ENCODE measurements around the gene CENPQ. TPM values are rescaled to one million over a fixed set of nuclear protein-coding genes. Genes with fewer than 3 reads are reported as not detected.

Gene CENPQ
- total and polyA plus RNA-seq, 2 of the 8 experiments (the other 6 are each of a cell fraction or from before 2014, with no cell fraction given), result 9.4 to 19.6 TPM

DNA sequence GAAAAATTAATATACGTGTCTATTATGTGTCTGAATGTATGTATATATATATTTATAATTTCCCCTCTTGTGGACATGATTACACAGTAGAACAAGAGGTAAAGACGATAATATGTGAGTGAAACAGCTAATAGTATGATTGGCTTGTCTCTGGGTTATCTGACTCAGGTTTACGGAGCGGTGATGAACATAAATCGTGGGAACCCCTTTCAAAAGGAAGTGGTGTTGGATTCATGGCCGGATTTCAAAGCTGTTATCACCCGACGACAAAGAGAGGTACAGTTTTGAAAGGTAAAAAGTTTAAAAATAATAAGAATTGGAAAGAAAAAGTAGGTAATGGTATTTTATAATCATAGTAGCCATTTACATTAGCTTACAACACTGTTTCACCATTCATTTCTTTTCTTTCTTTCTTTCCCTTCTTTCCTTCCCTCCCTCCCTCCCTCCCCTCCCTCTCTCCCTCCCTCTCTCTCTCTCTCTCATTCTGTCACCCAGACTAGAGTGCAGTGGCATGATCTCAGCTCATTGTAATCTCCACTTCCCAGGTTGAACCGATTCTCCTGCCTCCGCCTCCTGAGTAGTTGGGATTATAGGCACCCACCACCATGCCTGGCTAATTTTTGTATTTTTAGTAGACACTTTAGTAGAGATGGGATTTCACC lies 52.4 kb downstream of the CENPQ start:
- FAIRE-seq (no peak), DNase-seq (ENCODE audit: low read depth in 1 of 2, low spot score in 2 of 2) (no peak)
- no peaks in the 10 kb centered on the region for H3K79me2 ChIP-seq (ENCODE audit: control insufficient read depth in 1 of 2, insufficient read depth in 2 of 2, low read length in 2 of 2)
- H3K56ac ChIP-seq (replicated peaks; ENCODE audit: insufficient read length, low read depth, low read length), result no peak overlapping the region
- ChIA-PET POLR2A (ENCODE audit: partially characterized antibody) (no interaction called here), CTCF (ENCODE audit: partially characterized antibody) (interaction anchor here (1.4 to 3.1 kb wide), 2 partner anchors 14 to 16 kb away, joined by 3 to 14 read pairs; no protein-coding TSS in a partner anchor)
- TF ChIP-seq CBX8 (IDR thresholded peaks at IDR 0.05; ENCODE audit: borderline replicate concordance, low read depth, low read length), result no peak
- TF ChIP-seq BACH1 (IDR thresholded peaks at IDR 0.05; ENCODE audit: low read length), result no peak
- TF ChIP-seq KDM1A (IDR thresholded peaks at IDR 0.05; ENCODE audit: borderline replicate concordance, low read length), result no peak
- no peak for TF ChIP-seq NANOG (IDR thresholded peaks at IDR 0.05; ENCODE audit: insufficient read depth, low read depth, low read length, poor library complexity, severe bottlenecking)
- TF ChIP-seq, protein P1, sequence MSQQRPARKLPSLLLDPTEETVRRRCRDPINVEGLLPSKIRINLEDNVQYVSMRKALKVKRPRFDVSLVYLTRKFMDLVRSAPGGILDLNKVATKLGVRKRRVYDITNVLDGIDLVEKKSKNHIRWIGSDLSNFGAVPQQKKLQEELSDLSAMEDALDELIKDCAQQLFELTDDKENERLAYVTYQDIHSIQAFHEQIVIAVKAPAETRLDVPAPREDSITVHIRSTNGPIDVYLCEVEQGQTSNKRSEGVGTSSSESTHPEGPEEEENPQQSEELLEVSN (IDR thresholded peaks at IDR 0.05), result no peak
- TF ChIP-seq SP4 (IDR thresholded peaks at IDR 0.05; ENCODE audit: low read length), result no peak
- no peak for TF ChIP-seq RBBP5 (IDR thresholded peaks at IDR 0.05; ENCODE audit: borderline replicate concordance, low read depth, low read length)
- no peak overlapping the region for H2BK5ac ChIP-seq (ENCODE audit: low read depth, low read length)
- no peak overlapping the region for H3K14ac ChIP-seq (ENCODE audit: insufficient read length)
- H4K8ac ChIP-seq (ENCODE audit: extremely low read depth, insufficient read depth, low read length), result no peak overlapping the region
- no peaks in the 10 kb centered on the region for H3K27me3 ChIP-seq (replicated peaks in 1 of 4; ENCODE audit: control insufficient read depth in 3 of 4, extremely low read depth in 1 of 4, insufficient read depth in 3 of 4, low read length in 3 of 4)
- no peaks in the 10 kb centered on the region for H3K79me1 ChIP-seq (ENCODE audit: low read depth, low read length)
- H2BK15ac ChIP-seq (ENCODE audit: low read length), result no peak overlapping the region
- H2AK5ac ChIP-seq (ENCODE audit: low read depth, low read length), result no peak overlapping the region
- no peak overlapping the region for H4K5ac ChIP-seq (ENCODE audit: insufficient read length, low read depth, low read length)
- H4K91ac ChIP-seq (replicated peaks; ENCODE audit: insufficient read length, low read length), result no peak overlapping the region
- H2BK20ac ChIP-seq (ENCODE audit: low read length), result no peak overlapping the region
- WGBS, 2 experiments (ENCODE audit: extremely low coverage in 1 of 2, insufficient coverage in 1 of 2, insufficient read length in 1 of 2, insufficient replicate concordance in 2 of 2, low coverage in 1 of 2, low lambda C conversion rate in 2 of 2, missing lambda C conversion rate in 1 of 2), result 93% methylated on average over 10 of the region's 10 CpGs; no CpG with 5 or more reads in 1 of the 2 experiments
- peaks cover 0 to 2% (median under 1%) of the 10 kb centered on the region in 4 experiments; a peak in 2 of 7 replicates for H3K4me1 ChIP-seq (replicated peaks in 1 of 4; ENCODE audit: control insufficient read depth in 3 of 4, insufficient read depth in 4 of 4, low read length in 3 of 4)
- H3K23ac ChIP-seq (ENCODE audit: insufficient read length), result no peak overlapping the region
- H4K20me1 ChIP-seq (replicated peaks in 1 of 2; ENCODE audit: control insufficient read depth in 1 of 2, insufficient read depth in 2 of 2, low read length in 2 of 2), result no peaks in the 10 kb centered on the region
- no peak overlapping the region for H3K4ac ChIP-seq (replicated peaks; ENCODE audit: insufficient read length, low read depth, low read length)
- no peak overlapping the region for H3K9ac ChIP-seq (replicated peaks in 1 of 4; ENCODE audit: extremely low read depth in 1 of 4, low read depth in 3 of 4, low read length in 3 of 4)
- H3K9me3 ChIP-seq (ENCODE audit: insufficient read depth in 2 of 2, low read depth in 1 of 2, low read length in 1 of 2), result no peaks in the 10 kb centered on the region
- H3K18ac ChIP-seq (ENCODE audit: extremely low read depth, low read length), result no peak overlapping the region
- H2BK120ac ChIP-seq (replicated peaks; ENCODE audit: low read depth, low read length), result no peak overlapping the region
- H3K4me2 ChIP-seq (ENCODE audit: insufficient read depth in 1 of 2, low read depth in 2 of 2, low read length in 2 of 2), result no peak overlapping the region
- no peaks in the 10 kb centered on the region for H3K36me3 ChIP-seq (ENCODE audit: control insufficient read depth in 2 of 4, insufficient read depth in 4 of 4, low read length in 3 of 4)
- no peak overlapping the region for H3K4me3 ChIP-seq (ENCODE audit: extremely low read depth in 1 of 4, insufficient read depth in 2 of 4, low read depth in 3 of 4, low read length in 4 of 4)
- H2BK12ac ChIP-seq (ENCODE audit: low read depth, low read length), result no peak overlapping the region
- no peaks in the 10 kb centered on the region for H3K23me2 ChIP-seq (ENCODE audit: low read depth, low read length)
- no peak overlapping the region for H3K27ac ChIP-seq (ENCODE audit: low read depth, low read length)
- H2AFZ ChIP-seq (ENCODE audit: low read length), result no peak overlapping the region

Measured in H1 (cell line).